Measurements from ENCODE around the gene KLKB1.

The KLKB1 gene

GRCh38 chr4:186227221-186227620 lies at the start of gene KLKB1:
KLKB1 (plus strand) TSS chr4:186227507; CDS start chr4:186228196, 689 bp downstream.
- no peak for DNase-seq

DNA sequence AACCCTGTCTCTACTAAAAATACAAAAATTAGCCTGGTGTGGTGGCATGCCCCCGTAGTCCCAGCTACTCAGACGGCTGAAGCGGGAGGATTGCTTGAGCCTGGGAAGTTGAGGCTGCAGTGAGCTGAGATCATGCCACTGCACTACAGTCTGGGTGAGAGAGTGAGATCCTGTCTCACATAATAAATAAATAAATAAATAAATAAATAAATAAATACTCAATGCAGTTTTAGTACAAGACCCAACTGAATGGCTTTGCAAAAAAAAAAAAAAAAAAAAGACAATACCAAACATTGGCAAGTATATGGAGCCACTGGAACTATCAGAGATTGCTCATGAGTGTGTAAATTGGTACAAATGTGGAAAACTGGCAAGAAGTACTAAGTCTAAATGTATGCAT lies 39.2 kb upstream of the KLKB1 start:
- no peak for DNase-seq

DNA sequence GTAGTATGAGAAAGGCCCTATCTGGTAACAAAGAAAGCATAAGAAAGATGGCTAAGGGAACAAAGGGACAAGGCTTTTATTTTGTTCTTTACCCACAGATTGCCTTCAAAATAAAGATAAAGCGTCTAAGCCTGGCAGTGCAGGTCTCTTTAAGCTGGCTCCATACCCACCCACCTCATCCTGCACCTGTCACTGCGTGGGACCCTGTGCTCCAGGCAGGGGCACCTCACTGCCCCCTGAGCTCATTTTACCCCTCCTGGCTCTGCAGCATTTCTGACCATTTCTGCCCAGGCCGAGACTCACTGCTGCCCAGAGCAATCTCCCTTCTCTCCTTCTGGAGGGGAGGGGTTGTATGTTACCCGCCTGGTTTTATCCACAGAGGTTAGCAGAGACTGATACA lies 37.7 kb upstream of the KLKB1 start:
- DNase-seq, result no peak

GRCh38 chr4:186190581-186191199 lies 36.6 kb upstream of the KLKB1 start:
- peak; percentile 51 for DNase-seq

GRCh38 chr4:186191200-186192065 lies 35.9 kb upstream of the KLKB1 start, which contains the start of gene CYP4V2:
CYP4V2 (plus strand) TSS chr4:186191567; CDS start chr4:186191824, 257 bp downstream.
- peak; percentile 90 for DNase-seq

DNA sequence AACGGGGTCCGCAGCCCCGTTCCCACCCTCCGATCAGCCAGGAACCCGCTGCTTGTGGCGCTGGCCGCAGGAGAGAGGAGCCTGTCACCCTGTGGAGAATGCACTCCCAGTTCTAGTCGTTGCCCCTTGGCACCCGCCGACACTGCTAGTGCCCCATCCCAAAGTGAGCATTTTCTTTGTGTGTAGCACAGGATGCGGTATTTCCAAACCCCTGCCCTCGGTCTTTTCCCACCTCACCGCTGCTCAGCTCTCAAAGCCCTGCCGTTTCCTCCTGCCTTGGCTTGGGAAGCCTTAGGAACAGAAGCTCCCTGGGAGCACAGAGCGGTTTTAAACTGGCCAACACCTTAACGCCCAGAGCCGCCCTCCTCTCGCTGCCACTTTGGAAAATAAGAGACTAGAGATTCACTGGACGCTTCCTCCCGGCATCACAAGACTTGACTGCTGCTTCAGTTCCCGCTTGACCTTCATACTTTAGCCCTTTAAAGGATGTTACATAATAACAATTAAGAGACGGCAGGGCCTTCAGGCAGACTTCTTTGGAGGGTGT lies 35.2 kb upstream of the KLKB1 start:
- DNase-seq, result peak; percentile 31

- no peak for DNase-seq
Measured at GRCh38 chr4:186193851-186194250, 33.5 kb upstream of the KLKB1 start.

- DNase-seq, result no peak
Measured at GRCh38 chr4:186196063-186196462, 31.2 kb upstream of the KLKB1 start.

GRCh38 chr4:186200516-186200915 lies 26.8 kb upstream of the KLKB1 start:
- DNase-seq, result no peak

- DNase-seq, result no peak
Measured at GRCh38 chr4:186201010-186201409, 26.3 kb upstream of the KLKB1 start.

DNA sequence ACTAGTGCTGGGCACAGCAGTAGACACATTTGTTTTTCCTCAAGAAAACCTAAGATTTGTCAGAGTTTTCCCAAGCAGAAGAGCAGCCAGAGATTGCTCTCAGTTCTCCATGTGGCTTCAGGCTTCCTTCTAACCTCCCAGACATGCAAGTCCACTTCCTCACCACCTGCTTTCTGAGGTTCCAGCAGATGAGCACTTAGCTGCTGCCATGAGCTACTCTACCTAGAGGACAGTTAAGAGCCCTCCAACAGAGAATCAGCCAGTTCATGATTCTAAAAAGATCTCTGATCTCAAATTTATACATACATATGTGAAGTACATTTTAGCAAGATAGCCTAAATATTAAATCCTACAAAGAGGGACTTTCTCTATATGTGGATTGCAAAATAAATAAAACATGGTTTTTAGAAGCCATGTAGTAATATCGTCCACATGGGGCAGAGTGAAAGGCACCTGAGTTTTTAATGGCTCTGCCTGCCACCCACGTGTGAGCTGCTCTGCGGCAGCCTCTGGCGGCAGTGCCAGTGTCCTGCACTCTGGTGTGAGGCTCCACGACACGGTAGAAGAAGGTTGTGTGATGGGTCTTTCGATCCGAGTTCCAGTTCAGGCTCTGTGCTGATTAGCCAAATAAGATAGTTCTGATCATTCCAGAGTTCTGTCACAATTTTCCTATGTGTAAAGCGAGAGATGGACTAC lies 25.6 kb upstream of the KLKB1 start:
- DNase-seq, result peak; percentile 62

- no peak for DNase-seq
Measured at GRCh38 chr4:186202490-186203140, 24.7 kb upstream of the KLKB1 start.

DNA sequence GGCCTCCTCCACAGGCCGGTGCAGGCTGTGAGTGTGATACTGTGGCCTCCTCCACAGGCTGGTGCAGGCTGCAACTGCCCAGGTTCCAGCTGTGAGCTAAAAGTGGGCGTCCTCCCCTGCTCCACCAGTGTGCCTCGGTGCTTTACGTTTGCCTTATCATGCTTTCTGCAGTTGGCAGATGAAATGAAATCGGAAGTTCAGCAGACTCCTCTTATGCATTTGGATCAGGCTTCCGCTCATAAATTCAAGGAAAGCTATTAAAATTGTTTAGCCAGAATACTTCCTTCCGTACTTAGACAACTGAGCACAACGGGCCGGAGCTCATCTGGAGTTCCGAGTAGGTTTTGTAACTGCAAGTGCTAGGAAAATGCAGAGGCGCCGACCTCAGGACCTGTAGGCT lies 23.9 kb upstream of the KLKB1 start:
- DNase-seq, result no peak

DNA sequence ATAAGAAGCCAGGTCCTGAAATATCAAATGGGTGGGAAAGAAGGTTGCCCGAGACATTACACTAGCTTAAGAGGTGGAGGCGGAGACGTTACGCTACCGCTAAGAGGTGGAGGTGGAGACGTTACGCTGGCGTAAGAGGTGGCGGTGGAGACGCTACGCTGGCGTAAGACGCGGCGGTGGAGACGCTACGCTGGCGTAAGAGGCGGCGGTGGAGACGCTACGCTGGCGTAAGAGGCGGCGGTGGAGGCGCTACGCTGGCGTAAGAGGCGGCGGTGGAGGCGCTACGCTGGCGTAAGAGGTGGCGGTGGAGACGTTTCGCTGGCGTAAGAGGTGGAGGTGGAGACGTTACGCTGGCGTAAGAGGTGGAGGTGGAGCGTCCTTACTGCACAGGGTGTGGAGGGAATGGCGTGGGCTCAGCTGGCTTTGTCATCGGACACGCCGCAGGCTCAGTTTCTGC lies 23.2 kb upstream of the KLKB1 start:
- no peak for DNase-seq

- DNase-seq, result no peak
Measured at GRCh38 chr4:186204686-186205085, 22.6 kb upstream of the KLKB1 start.

DNA sequence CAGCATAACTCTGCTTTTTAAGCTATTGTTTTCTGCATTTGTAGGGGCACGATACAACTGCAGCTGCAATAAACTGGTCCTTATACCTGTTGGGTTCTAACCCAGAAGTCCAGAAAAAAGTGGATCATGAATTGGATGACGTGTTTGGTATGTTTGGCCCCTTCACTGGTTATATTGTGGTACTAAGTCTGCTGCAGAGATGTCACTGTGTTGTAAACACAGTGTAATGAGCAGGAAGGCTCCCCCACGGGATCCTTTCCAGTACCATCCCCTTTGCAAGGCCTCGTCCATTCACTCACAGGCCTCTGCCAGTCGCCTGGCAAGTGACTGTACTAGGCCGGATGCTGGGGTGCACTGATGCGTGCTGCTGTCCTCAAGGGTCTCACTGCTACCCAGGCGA lies 22.2 kb upstream of the KLKB1 start:
- DNase-seq, result no peak

- no peak for DNase-seq
Measured at GRCh38 chr4:186216465-186217024, 10.8 kb upstream of the KLKB1 start.

DNA sequence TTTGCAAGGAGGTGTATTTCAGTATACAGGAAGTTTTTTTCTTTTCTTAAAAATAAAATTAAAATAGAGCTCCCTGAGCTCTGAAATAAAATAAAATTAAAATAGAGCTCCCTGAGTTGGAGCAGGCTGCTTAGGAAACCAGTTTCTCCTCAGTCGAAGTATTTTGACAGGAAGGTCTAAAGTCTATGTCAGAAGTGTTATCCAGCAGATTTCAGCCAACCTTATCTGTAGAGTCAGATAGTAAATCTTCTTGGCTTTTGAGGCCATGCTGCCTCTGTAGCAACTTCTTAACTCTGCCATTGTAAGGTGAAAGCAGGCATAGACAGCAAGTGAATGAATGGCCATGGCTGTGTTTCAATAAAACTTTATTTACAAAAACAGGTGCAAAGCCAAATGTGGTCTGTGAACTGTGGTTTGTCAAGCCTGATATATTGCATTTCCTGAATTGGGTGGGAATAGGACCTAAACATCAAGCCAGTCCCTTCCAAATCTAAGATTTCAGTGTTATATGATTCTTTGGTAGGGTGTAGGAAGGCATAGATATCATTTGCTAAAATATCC lies 9.5 kb upstream of the KLKB1 start:
- no peak for DNase-seq

GRCh38 chr4:186221624-186222023 lies 5.7 kb upstream of the KLKB1 start:
- DNase-seq, result no peak

DNA sequence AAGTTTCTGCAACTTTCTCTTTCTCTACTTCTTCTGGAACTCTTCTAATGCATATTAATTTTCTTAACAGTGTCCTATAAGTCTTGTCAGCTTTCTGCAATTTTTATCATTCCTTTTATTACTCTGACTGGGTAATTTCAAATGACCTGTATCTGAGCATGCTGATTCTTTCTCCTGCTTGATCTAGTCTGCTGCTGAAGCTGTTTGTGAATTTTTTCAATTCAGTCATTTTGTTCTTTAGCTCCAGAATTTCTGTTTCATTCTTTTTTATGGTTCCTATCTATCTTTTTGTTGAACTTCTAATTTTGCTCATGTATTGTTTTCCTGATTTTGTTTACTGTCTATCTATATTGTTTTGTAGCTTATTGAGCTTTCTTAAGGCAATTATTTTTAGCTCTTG lies 1.5 kb upstream of the KLKB1 start:
- no peak for DNase-seq

GRCh38 chr4:186226521-186227189 lies 652 bp upstream of the KLKB1 start:
- no peak for DNase-seq

Data from stimulated activated CD4-positive, alpha-beta T cell treated with anti-CD3 and anti-CD28 coated beads, Interleukin-4, amount 100 ng/mL, for 24 hours (primary cell).